HG03095 (cell line): Measurements from ENCODE around the gene MAGEA2B.
"Not testable (repeated sequence)": the region's sequence is repeated elsewhere in the genome, so short reads cannot be mapped to it uniquely, and the experiment has no call there.

ENCODE experiments used
- ATAC-seq: cut with Tn5 transposase; IDR thresholded peaks from one replicate; pipeline ENCODE4 v1.9.1; 2021; ENCODE audit warnings: moderate library complexity; ENCODE audit not compliant: unreplicated experiment

MAGEA2B gene, protein sequence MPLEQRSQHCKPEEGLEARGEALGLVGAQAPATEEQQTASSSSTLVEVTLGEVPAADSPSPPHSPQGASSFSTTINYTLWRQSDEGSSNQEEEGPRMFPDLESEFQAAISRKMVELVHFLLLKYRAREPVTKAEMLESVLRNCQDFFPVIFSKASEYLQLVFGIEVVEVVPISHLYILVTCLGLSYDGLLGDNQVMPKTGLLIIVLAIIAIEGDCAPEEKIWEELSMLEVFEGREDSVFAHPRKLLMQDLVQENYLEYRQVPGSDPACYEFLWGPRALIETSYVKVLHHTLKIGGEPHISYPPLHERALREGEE

DNA sequence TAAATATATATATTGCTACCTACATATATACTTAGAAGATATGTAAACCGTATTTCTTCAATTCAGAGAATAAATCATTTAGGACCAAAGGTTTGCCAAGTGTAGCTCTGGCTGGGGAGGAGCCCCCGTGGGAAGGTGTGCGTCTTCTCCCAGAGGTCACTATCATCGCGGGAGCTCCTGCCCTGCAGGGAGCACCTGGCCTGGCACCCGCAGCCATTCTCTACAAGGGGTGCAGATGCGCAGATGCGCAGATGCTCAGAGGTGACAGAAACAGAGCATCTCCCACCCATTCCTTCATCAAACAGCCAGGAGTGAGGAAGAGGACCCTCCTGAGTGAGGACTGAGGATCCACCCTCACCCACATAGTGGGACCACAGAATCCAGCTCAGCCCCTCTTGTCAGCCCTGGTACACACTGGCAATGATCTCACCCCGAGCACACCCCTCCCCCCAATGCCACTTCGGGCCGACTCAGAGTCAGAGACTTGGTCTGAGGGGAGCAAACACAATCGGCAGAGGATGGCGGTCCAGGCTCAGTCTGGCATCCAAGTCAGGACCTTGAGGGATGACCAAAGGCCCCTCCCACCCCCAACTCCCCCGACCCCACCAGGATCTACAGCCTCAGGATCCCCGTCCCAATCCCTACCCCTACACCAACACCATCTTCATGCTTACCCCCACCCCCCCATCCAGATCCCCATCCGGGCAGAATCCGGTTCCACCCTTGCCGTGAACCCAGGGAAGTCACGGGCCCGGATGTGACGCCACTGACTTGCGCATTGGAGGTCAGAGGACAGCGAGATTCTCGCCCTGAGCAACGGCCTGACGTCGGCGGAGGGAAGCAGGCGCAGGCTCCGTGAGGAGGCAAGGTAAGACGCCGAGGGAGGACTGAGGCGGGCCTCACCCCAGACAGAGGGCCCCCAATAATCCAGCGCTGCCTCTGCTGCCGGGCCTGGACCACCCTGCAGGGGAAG lies at the start of gene MAGEA2B:
MAGEA2B (plus strand) TSS at position 814 of the 973 bp plus-strand sequence. CDS start 2,479 bp downstream, outside the sequence.
- ATAC-seq: not testable (repeated sequence)

DNA sequence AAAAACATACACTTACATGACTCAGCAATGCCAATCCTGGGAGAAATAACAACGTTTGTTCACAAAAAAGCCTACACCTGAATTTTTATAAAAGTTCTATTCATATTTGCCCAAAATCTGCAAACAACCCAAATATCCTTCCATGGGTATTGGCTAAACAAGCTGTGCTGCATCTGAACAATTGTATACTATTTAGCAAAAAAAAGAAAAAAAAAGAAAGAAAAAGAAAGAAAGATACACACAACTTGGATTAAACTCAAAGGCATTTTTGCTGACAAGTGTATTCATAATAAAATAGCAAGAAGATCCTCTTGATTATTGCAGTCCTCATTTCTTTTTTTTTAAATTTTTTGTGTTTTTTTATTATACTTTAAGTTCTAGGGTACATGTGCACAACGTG lies 40.3 kb upstream of the MAGEA2B start:
- no peak for ATAC-seq

DNA sequence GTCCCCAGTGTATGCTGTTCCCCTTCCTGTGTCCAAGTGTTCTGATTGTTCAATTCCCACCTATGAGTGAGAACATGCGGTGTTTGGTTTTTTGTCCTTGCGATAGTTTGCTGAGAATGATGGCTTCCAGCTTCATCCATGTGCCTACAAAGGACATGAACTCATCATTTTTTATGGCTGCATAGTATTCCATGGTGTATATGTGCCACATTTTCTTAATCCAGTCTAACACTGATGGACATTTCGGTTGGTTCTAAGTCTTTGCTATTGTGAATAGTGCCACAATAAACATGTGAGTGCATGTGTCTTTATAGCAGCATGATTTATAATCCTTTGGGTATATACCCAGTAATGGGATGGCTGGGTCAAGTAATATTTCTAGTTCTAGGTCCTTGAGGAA lies 39.8 kb upstream of the MAGEA2B start:
- not testable (repeated sequence) for ATAC-seq

DNA sequence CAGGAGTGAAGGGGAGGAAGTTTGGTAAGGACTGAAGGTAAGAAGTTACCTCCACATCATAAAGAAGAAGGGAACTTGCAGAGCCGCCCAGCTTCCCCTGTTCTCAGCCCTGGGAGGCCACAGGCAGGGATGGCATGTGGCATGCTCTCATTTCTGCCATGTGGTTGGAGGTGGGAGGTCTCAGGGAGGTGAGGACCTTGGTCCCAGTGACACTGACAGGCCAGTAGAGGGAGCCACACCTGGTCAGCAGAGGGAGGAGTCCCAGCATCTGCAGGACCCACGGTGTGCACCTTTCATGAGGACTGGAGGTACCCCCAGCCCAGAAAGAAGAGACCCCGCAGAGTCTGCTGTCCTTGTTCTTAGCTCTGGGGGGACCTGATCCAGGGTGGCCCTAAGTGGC lies 33.4 kb upstream of the MAGEA2B start:
- ATAC-seq: peak; percentile 62

DNA sequence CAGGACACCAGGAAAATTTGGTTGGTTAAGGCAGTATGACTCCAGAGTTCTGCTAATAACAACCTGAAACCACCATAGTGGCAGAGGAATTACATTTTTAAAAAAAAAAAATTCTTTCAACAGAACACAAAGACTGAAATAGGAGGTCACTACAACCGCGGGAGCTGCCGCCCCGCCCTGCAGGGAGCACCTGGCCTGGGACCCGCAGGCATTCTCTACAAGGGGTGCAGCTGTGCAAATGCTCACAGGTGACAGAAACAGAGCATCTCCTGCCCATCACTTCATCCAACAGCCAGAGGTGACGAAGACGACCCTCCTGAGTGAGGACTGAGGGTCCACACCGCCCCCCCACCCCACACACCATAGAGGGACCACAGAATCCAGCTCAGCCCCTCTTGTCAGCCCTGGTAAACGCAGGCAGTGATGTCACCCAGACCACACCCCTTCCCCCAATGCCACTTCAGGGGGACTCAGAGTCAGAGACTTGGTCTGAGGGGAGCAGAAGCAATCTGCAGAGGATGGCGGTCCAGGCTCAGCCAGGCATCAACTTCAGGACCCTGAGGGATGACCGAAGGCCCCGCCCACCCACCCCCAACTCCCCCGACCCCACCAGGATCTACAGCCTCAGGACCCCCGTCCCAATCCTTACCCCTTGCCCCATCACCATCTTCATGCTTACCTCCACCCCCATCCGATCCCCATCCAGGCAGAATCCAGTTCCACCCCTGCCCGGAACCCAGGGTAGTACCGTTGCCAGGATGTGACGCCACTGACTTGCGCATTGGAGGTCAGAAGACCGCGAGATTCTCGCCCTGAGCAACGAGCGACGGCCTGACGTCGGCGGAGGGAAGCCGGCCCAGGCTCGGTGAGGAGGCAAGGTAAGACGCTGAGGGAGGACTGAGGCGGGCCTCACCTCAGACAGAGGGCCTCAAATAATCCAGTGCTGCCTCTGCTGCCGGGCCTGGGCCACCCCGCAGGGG lies 16.2 kb upstream of the MAGEA2B start, which contains the start of gene MAGEA3:
MAGEA3 (plus strand) TSS at position 843 of the 980 bp plus-strand sequence. CDS start 2,039 bp downstream, outside the sequence.
- ATAC-seq: not testable (repeated sequence)

DNA sequence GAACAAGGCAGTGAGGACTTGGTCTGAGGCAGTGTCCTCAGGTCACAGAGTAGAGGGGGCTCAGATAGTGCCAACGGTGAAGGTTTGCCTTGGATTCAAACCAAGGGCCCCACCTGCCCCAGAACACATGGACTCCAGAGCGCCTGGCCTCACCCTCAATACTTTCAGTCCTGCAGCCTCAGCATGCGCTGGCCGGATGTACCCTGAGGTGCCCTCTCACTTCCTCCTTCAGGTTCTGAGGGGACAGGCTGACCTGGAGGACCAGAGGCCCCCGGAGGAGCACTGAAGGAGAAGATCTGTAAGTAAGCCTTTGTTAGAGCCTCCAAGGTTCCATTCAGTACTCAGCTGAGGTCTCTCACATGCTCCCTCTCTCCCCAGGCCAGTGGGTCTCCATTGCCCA lies 14.0 kb upstream of the MAGEA2B start:
- ATAC-seq: not testable (repeated sequence)

DNA sequence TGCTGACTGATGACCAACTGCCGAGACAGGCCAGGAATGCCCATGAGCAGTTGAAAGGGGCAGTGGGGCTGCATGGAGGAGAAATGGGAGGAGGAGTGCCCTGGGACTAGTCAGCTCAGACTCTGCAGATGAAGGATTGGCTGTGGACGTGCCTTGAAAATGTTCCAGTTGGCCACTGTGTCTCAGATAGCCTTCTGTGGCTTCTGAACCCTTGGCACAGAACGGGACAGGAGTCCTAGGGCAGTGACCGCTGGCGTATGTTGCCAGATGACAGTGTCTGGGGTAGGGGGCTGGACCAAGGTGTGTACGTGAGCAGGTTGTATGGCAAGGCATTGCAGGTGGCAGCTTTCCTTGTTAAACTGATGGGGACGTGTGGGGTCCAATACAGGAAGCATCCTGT lies 7.9 kb upstream of the MAGEA2B start:
- ATAC-seq: not testable (repeated sequence)

DNA sequence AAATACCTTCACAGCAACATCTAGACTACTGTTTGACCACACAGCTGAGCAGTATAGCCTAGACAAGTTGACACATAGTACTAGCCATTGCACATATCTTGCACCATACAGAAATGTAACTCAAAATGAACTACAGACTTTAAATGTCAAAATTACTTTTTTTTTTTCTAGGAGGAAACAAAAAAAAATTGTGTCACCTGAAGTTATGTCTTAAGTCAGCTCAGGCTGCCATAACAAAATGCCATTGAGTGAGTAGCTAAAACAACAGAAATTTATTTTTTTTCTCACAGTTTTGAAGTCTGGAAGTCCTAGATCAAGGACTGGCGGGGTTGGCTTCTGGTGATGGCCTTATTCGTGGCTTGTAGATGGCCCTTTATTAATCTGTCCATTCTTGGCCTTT lies 5.3 kb upstream of the MAGEA2B start, which contains the start of gene CSAG2:
CSAG2 (minus strand) TSS at position 101 of the 400 bp plus-strand sequence. CDS start 161 bp downstream, outside the sequence.
- ATAC-seq: not testable (repeated sequence)

DNA sequence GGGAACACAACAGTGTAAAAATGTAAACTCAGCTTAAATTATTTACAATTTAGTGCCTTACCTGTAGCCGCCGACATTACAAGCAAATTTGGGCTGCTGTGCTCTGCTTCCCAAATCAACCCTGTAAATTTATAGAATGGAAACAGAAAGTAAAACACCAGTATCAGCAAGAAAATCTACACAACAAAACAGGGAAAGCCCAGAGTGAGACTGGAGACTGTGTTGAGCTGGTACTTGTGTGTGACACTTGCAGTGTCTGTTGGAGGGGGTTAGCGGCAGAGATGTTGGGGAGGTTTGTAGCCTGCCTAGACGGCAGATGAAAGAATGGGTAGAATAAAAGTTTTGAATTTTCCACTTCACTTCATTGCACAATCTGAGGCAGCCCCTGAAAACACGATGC lies 1.2 kb upstream of the MAGEA2B start:
- not testable (repeated sequence) for ATAC-seq

DNA sequence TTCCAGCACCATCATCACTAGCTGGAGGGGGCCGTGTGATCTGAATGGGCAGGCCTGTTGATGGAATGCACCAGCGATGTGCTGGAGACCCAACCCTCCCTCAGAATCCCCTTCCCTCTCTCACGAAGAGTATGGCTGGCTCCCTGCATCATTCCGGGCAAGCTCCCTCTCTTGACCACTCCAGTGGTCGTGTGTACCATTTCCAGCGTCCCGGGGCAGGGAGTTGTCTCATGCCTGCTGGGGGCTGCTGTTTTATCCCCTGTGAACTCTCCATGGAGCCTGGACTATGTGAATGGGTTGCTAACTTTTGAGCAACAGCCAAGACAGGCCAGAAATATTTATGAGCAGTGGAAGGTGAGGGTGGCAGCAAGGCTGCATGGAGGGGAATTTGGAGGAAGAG lies 11.0 kb downstream of the MAGEA2B start:
- ATAC-seq: no peak

DNA sequence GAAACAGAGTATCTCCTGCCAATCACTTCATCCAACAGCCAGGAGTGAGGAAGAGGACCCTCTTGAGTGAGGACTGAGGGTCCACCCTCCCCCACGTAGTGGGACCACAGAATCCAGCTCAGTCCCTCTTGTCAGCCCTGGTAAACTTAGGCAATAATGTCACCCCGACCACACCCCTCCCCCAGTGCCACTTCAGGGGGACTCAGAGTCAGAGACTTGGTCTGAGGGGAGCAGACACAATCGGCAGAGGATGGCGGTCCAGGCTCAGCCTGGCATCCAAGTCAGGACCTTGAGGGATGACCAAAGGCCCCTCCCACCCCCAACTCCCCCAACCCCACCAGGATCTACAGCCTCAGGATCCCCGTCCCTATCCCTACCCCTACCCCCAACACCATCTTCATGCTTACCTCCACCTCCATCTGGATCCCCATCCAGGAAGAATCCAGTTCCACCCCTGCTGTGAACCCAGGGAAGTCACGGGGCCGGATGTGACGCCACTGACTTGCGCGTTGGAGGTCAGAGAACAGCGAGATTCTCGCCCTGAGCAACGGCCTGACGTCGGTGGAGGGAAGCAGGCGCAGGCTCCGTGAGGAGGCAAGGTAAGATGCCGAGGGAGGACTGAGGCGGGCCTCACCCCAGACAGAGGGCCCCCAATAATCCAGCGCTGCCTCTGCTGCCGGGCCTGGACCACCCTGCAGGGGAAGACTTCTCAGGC lies 19.0 kb downstream of the MAGEA2B start, which contains the start of the genes CSAG1 and MAGEA12:
CSAG1 (minus strand) TSS at position 461 of the 715 bp plus-strand sequence. CDS start 1,261 bp downstream, outside the sequence.
MAGEA12 (plus strand) TSS at position 497 of the 715 bp plus-strand sequence. CDS start 2,405 bp downstream, outside the sequence.
- no peak for ATAC-seq

DNA sequence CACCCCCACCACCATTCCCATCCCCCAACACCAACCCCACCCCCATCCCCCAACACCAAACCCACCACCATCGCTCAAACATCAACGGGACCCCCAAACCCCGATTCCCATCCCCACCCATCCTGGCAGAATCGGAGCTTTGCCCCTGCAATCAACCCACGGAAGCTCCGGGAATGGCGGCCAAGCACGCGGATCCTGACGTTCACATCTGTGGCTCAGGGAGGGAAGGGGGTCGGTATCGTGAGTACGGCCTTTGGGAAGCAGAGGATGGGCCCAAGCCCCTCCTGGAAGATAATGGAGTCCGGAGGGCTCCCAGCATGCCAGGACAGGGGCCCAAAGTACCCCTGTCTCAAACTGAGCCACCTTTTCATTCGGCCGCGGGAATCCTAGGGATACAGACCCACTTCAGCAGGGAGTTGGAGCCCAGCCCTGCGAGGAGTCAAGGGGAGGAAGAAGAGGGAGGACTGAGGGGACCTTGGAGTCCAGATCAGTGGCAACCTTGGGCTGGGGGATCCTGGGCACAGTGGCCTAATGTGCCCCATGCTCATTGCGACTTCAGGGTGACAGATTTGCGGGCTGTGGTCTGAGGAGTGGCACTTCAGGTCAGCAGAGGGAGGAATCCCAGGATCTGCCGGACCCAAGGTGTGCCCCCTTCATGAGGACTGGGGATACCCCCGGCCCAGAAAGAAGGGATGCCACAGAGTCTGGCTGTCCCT lies 19.9 kb downstream of the MAGEA2B start:
- ATAC-seq: not testable (repeated sequence)

DNA sequence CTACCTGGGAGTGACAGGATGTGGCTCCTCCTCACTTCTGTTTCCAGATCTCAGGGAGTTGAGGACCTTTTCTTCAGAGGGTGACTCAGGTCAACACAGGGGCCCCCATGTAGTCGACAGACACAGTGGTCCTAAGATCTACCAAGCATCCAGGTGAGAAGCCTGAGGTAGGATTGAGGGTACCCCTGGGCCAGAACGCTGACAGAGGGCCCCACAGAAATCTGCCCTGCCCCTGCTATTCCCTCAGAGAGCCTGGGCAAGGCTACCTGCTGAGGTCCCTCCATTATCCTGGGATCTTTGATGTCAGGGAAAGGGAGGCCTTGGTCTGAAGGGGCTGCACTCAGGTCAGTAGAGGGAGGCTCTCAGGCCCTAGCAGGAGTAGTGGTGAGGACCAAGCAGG lies 20.7 kb downstream of the MAGEA2B start:
- no peak for ATAC-seq

DNA sequence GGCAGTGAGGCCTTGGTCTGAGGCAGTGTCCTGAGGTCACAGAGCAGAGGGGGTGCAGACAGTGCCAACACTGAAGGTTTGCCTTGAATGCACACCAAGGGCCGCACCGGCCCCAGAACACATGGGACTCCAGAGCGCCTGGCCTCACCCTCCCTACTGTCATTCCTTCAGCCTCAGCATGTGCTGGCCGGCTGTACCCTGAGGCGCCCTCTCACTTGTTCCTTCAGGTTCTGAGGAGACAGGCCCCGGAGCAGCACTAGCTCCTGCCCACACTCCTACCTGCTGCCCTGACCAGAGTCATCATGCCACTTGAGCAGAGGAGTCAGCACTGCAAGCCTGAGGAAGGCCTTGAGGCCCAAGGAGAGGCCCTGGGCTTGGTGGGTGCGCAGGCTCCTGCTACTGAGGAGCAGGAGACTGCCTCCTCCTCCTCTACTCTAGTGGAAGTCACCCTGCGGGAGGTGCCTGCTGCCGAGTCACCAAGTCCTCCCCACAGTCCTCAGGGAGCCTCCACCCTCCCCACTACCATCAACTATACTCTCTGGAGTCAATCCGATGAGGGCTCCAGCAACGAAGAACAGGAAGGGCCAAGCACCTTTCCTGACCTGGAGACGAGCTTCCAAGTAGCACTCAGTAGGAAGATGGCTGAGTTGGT lies 21.6 kb downstream of the MAGEA2B start:
- ATAC-seq: no peak

DNA sequence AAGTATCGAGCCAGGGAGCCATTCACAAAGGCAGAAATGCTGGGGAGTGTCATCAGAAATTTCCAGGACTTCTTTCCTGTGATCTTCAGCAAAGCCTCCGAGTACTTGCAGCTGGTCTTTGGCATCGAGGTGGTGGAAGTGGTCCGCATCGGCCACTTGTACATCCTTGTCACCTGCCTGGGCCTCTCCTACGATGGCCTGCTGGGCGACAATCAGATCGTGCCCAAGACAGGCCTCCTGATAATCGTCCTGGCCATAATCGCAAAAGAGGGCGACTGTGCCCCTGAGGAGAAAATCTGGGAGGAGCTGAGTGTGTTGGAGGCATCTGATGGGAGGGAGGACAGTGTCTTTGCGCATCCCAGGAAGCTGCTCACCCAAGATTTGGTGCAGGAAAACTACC lies 22.1 kb downstream of the MAGEA2B start:
- ATAC-seq: not testable (repeated sequence)

DNA sequence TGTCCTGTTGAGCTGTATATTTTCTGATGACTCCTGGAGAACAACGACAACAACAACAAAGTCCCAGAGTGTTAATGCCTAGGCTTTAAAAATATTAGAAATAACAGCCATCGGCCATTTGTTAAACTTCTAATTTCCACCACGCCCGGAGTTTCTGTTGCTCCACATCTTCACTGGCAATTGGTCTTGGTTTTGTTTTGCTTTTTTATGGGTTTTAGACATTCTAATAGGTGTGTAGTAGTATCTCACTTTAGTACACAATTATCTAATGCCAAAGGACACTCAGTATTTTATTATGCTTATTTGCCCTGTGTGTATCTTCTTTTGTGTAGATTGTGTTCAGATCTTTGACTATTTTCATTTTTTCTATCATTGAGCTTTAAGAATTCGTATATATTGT lies 24.1 kb downstream of the MAGEA2B start:
- ATAC-seq: no peak

DNA sequence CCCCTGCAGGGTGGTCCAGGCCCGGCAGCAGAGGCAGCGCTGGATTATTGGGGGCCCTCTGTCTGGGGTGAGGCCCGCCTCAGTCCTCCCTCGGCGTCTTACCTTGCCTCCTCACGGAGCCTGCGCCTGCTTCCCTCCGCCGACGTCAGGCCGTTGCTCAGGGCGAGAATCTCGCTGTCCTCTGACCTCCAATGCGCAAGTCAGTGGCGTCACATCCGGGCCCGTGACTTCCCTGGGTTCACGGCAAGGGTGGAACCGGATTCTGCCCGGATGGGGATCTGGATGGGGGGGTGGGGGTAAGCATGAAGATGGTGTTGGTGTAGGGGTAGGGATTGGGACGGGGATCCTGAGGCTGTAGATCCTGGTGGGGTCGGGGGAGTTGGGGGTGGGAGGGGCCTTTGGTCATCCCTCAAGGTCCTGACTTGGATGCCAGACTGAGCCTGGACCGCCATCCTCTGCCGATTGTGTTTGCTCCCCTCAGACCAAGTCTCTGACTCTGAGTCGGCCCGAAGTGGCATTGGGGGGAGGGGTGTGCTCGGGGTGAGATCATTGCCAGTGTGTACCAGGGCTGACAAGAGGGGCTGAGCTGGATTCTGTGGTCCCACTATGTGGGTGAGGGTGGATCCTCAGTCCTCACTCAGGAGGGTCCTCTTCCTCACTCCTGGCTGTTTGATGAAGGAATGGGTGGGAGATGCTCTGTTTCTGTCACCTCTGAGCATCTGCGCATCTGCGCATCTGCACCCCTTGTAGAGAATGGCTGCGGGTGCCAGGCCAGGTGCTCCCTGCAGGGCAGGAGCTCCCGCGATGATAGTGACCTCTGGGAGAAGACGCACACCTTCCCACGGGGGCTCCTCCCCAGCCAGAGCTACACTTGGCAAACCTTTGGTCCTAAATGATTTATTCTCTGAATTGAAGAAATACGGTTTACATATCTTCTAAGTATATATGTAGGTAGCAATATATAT lies 39.5 kb downstream of the MAGEA2B start, which contains the start of gene MAGEA2:
MAGEA2 (minus strand) TSS at position 157 of the 965 bp plus-strand sequence. CDS start 2,479 bp downstream, outside the sequence.
- not testable (repeated sequence) for ATAC-seq
